Left forelimb (tissue), 1 donor: Measurements from ENCODE around the gene EPB41.
"Not testable (repeated sequence)": the region's sequence is repeated elsewhere in the genome, so short reads cannot be mapped to it uniquely, and the experiment has no call there.

Experiments
- DNase-seq: peaks from one replicate; pipeline ENCODE4 v3.0.0-alpha.2; 2018; ENCODE audit warnings: low spot score

EPB41 gene

DNA sequence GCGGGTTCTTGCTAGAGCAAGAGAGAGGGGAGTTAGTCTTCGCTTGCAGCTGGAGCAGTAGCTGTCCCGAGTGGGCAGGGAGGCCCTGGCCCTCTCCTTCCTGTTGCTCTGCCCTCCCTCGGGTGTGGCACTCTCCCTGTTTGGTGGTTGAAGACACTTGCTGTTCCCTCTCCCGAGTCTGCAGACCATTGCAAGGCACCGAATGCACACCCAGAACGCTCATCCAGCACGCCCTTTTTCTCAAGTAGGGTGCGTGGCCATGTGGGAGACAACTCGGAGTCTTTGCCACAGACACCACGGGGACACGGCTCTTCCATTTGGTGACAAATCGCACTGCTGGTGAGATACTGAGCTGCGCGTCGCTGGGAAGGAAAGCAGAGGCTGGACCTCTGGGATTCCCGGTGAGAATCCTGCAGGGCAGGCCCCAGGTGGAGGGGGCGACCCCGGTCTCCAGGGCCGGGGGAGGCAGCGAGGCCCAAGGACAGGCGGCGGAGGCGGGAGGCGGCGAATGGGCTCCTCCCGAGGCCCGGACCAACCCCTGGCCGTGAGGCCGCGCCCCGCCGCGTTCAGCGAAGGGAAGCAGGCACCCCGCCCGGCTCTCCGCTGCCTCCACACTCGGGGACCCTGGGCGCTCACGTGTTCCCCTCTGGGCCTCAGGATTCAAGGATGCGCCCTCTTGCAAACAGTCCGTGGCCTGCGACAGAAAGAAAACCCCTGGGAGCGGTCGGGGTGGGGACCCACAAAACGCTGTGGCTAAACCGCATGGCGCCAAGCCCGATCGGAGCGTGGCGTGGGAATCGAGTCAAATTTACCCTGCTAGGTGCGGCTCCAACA lies 219.7 kb downstream of the EPB41 start:
- no peak for DNase-seq

DNA sequence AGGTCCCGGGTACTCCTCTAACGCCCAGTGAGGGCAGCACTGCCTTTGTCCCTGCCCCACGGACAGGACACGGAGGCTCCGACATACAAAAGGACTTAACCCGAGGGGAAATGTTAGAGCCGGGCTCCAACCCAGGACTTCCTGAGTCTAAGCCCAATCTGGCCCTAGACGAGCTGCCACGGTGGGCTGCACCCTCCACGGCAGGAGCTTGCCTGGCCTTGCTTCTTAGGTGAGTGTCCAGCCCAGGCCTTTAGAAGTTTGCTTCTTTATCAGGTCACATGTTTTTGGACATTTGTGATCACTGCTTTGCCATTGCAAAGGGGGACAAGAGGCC lies 220.3 kb downstream of the EPB41 start:
- no peak for DNase-seq

DNA sequence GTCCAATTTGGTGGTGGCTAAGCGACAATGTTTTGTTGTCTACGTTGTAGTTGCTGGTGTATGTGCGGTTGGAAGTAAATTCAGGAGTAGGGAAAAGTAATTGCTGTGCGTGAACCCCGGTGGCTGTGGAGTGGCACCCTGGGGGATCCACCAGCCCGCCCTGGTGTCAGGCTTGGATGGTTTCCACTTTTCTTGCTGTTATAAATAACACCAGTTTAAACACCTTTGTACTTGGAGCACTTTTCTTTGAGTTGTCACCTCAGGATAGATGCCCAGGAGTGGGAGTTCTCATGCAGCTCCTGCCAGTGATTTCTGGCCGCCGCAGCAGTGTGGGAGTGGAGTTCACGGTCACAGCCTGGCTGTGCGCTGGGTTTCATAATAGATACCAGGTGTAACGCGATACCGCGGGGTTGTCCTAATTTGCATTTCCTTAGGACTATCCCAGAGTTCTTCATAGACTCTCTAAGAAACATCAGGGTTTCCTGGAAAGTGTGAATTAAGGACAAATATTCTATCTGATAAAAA lies 222.1 kb downstream of the EPB41 start:
- DNase-seq = no peak

DNA sequence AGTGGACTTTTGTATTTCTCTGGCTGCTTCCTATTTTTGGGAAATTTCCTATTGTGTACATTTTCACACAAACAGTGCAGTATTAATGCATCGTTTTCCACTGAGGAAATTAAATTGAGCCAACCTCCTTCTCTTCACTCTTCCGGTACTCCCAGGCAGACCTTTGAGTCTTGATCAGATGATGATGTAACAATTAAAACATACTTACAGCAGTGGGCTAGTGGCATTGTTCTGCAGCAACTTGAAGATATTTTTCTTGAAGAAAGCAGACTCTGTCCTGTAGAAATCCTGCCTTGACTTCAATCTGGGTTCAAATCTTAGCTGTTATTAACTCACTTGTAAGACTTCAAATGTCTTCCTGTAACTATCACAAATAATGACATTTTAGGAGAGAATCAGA lies 228.3 kb downstream of the EPB41 start:
- no peak for DNase-seq

DNA sequence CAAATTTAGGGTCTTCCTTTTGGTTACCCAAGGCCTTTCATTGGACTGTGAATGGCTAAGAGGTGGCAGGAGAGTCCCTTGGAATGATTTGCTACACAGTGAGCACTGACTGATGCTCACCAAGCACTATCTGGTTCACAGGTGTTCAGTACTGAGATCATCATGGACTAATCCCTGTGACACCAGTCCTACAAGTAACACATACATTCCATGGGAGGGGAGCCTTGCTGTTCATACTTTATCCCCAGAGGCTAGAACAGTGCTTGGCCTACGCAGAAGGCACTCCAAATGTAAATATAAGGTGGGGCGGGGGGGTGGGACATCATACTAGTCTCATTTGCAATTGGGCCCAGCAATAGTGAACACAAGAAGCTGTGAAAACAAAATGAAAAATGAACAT lies 229.8 kb downstream of the EPB41 start:
- DNase-seq = no peak

DNA sequence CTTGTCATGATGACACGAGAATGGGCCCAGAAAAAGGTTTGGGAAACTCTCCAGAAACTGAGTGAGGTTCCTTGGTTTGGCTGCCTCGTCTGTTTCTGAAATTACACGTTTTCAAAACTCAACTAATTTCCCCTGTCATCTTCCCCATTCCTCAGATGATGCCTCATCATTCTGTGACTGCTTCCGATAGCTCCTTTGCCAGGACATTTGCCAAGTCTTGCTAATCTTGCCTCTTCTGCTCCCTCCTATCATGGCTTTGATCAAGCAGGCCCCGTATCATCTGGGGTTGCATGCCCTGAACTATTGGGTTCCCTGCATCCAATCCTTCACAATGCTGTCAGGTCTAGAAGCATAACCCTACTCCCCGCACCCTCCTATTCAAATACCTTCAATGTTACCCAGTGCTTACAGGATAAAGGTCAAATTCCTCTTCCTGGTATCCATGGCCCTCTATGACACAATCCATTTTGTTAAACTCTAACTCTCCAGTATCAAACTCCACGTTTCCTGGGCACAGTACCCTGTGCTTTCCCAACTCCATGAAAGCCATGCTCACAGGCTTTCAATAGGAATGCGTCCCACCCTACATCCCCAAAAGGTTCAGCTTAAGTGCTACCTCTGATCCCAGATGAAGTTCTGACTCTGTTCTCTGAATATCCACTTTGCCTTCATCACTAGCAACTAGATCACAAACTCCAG lies 231.5 kb downstream of the EPB41 start:
- no peak for DNase-seq

DNA sequence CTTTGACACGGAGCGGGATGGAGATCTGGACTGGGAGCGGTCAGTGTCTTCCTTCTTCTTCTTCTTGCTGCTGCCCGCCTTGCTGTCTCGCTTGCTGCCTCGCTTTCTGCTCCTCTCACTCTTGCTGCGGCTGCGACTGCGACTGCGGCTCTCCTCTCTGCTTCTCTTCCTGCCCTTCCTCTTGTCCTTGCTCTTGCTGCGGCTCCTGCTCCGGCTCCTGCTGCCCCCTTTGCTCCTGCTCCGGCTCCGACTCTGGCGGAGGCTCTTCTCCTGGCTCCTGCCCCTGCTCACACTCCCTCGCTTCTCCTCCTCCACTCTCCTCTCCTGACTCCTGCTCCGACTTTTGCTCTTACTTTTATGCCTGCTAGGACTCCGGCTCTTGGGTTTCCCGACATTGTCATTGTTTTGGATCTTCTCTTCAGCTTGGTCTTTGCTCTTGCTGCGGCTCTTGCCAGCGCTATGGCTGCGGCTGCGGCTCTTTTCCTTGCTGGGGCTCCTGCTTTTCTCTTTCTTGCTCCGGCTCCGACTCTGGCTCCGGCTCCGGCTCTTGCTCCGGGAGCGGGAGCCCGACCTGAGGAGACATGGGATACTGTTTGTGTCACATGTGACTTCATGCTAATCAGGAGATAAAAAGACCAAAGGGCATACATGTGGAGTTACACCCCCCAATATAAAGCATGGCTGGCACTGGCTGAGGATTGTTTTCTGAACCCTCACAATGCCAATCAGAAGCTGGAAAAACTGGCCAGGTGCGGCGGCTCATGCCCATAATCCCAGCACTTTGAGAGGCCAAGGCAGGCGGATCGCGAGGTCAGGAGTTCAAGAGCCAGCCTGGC lies 234.5 kb downstream of the EPB41 start:
- no peak for DNase-seq

DNA sequence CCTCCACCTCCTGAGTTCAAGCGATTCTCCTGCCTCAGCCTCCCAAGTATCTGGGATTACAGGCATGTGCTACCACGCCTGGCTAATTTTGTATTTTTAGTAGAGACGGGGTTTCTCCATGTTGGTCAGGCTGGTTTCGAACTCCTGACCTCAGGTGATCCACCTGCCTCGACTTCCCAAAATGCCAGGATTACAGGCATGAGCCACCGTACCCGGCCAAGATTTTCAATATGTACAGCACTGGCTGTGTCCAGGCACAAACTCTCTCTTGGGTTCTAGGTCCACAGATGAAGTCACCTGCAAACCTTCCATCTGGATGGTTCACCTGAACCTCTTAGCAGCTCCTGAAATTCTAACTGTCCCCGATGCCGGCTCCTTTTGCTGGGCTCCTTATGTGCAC lies 236.0 kb downstream of the EPB41 start:
- not testable (repeated sequence) for DNase-seq

DNA sequence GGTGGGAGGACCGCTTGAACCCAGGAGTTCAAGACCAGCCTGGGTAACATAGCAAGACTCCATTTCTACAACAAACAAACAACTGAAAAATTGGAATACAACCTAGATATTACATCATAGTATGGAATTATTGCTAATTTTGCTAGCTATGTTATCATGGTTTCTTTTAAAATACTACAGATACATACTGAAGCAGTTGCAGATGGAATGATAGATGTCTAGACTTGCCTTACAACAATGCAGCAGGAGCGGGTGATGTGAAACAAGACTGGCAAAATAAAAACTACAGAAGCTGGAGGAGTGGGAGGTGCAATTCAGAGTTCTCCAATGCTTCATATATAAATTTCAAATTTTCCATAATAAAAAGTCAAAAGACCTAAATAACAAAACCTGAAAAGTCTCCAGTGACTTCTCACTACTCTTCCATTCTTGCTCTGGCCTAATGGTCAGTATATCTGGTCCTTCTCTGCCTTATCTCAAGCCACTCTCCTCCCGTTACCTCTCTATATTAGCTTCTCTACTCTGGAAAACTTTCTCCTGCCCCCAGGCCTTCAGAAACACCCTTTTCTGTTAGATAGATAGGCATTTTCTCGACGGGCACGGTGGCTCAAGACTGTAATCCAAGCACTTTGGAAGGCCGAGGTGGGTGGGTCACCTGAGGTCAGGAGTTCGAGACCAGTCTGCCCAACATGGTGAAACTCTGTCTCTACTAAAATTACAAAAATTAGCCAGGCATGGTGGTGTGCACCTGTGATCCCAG lies 237.9 kb downstream of the EPB41 start:
- no peak for DNase-seq

DNA sequence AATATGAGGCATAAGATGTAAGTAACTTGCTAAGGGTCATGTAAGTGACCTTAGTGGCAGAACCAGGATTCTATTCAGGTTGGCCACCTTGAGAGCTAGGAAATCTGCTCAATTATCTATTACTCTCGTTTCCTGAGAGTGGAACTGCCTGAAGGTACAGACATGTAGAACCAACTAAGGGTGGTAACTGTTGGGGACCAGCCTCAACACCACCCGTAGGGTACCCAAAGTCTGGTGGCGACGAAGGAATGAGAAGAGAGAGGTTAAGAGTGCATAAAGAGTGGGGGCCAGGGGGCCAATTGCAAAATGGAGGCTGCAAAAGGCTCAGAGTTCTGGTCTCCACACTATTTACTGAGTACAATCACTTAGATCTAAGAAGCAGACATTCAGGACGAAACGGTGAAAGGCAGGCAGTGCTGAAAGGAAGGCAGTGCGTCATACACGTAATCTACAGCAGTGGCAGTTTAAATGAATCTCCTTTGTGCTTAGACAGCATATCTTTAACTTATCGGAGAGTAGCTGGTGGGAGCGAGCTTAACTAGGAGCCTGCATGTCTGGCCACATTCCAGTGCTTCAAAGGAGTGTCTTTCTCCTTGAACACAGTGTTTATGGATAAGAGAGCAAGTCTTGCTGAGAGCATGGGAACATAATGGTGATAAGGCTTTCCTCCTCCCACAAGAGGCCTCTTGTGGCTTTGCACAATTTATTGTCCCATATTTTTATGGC lies 242.3 kb downstream of the EPB41 start:
- DNase-seq = no peak

DNA sequence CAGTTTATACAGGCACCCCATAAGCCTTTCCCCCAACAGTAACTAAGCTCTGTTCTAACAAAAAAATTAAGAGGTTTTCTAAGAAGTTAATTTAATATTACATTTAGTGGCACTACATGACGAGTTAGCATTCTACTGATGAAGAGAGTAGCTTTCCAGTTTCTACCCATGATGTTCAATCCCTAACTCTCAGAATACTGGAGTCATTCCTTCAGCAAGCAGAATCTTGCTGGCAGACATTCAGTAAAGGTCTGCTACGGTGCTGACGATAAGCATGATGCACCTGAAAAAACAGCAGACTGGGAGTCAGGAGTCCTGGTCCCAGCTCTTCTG lies 242.9 kb downstream of the EPB41 start:
- DNase-seq = no peak

DNA sequence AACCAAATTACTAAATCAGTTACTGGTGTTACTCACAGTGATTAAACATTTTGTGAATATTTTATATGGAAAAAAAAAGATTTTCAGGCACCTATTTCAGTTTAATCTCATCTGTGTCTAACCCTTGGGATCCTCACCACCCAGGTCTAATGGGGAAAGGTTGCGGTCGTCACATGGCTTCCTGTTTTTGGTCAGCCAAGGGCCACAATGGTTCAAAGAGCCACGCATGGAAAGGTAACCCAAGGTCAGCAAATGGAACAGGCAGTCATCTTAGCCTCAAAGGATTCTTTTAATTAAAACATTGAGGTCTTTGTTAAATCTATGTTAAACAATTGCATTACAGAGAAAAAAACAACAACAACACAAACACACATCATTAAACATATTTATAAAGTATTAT lies 245.4 kb downstream of the EPB41 start:
- DNase-seq = no peak

DNA sequence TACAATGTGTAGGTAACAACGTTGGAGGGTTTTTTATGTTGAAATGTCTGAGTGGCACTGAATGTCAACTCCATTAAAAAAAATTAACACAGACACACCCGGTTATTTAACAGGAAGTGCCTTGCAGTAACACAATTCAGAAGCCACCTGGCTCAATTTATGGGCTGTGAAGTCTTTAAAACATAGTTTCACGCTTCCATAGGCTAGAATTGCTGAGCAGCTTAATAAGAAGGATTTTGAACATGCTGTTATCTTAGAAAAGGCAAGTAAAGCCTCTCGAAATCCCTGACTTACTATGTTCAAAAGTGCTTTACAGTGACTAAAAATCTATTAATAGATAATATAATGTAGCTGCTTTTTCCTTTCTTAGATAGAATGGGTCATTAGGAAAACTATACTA lies 247.7 kb downstream of the EPB41 start:
- DNase-seq = no peak

DNA sequence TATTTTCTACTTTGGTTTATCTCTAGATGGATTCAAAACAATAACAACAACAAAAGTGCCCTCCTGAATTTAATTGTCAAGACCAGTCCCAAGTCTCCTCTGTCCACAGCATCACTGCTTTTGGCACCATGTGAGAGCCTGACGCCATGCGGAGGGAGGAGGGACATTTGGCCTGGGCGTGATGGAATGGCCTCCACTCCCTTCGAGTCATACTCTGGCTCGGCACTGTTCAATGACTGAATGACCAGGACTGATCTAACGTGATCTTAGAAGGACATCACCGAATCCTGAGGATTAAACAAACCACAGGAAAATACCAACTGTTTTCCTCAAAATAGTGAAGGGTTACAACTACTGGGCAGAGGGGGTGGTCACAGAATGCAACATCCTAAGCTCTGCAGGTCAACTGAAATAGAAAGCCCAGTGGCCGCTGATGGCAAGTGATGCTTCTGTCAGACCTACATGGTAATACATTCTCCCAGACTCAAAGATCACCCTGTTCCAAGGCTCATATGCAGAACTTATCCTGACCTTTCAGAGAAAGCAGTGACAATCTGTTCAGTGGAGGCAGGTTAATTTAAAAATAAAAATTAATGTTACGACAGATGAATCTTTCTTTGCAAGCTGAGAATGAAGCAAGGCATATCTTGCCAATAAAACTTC lies 248.2 kb downstream of the EPB41 start:
- no peak for DNase-seq

DNA sequence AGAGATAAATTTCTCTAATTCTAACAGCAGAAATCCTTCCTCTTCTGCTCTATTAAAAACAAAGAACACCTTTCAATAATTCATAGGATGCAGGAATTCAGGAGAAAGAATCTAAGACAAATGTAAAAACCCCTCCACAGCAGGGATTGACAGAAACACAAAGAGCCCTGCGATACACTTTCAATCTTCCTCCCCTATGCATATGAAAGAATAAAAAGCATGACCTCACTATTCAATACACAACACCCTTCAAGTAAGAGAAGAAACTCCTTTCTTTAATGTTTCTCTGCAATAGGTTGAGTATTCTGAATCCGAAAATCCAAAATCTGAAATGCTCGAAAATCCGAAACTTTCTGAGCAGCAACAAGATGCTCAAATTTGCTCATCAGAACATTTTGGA lies 250.2 kb downstream of the EPB41 start:
- DNase-seq = no peak

DNA sequence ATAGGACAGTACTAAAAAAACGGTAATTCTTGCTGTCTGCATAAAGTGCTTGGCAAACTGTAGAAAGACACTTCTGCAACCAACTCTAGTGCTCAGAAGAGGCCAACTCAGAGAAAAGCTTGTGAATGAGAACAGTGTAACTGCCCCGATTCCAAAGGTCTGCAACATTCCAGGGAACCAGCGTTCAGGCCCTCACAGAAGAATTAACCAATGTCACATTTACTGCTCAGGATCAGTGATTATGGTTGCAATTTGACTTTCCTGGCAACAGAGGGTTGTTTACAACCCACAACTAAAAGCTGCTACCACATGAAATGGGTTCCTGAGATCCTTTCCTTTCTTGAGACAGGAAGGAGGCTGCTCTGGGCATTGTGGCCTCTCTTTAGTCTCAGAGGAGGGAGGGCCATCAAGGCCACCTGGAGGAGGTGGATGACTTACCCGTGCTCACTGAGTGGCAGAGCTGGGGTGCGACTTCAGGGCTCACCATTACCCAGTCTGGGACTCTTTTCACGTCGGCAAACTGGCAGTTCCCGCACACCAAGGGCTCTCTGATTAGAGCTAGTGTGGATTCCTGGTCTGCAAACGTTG lies 252.0 kb downstream of the EPB41 start:
- no peak for DNase-seq

DNA sequence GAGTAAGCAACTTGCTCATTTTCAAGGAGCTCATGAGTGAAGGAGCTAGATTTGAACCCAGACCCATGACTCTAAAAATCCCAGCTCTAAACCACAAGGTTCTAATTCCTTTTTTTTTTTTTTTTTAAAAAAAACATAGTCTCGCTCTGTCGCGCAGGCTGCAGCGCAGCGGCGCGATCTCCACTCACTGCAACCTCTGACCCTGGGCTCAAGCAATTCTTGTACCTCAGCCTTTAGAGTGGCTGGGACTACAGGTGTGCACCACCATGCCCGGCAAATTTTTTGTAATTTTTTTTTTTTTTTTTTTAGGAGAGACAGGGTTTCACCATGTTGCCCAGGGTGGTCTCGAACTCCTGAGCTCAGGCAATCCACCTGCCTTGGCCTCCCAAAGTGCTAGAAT lies 253.5 kb downstream of the EPB41 start:
- no peak for DNase-seq
